ENCODE data around the gene RAPGEF1.
A peak's percentile ranks its signal among the peaks of the same experiment; 100 is the strongest.

Gene RAPGEF1

GRCh38 chr9:131530920-131531832 is 208.7 kb downstream of the RAPGEF1 start, which contains the start of gene UCK1:
TSS of gene UCK1 (minus strand) at chr9:131531263. CDS start at chr9:131531174, 89 bp downstream.
- H3K27ac ChIP-seq, result peak within 1 kb of the TSS; percentile 70 to 87 (median 83)
- TF ChIP-seq Cebpa-rat (IDR thresholded peaks at IDR 0.05), result no peak

DNA sequence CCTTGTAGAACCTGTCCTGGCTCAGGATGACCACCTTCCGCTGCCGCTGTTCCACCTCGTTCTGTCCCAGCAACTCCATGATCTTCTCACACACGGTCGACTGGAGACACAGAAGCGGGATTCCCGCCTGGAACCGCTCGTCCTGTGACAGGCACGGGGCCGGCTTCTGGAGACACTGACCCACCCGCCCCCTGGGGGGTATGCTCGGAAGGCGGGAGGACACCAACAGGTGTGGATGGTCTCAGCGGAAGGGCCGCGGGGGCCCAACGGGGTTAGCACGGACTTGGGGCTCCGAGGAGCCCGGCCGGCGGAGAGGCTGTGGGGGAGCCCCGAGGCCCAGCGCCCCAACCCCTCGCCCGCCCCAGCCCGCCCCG is 209.3 kb downstream of the RAPGEF1 start:
- Histone ChIP-seq H3K9me3 (replicated peaks in 1 of 11) (no peaks in the 10 kb centered on the region), H3K27me3 (no peaks in the 10 kb centered on the region), H3K36me3 (peaks cover 39 to 47% (median 44%) of the 10 kb centered on the region in 11 experiments), H3K9ac (peak overlapping the region; percentile 84 to 95 (median 91)), H3K27ac (peak overlapping the region; percentile 70 to 87 (median 83)), H3K4me1 (peaks cover 42 to 53% (median 48%) of the 10 kb centered on the region in 10 experiments), H4K20me1 (peaks cover 0 to 30% (median 14%) of the 10 kb centered on the region in 11 experiments; a peak in 11 of 22 replicates), H3K4me3 (peak overlapping the region; percentile 73 to 97 (median 86)), H3K4me2 (peak overlapping the region; percentile 86 to 100 (median 96))
- TF ChIP-seq Cebpa-rat (IDR thresholded peaks at IDR 0.05), result no peak

More at GRCh38 chr9:131530920-131531832, 208.7 kb downstream of the RAPGEF1 start, which contains the start of gene UCK1:
- no peaks in the 10 kb centered on the region for H3K9me3 ChIP-seq (replicated peaks in 1 of 11)
- H3K4me3 ChIP-seq, result peak within 1 kb of the TSS; percentile 73 to 97 (median 86)
- H3K4me1 ChIP-seq, result peaks cover 43 to 56% (median 51%) of the 10 kb centered on the region in 10 experiments
- peak within 1 kb of the TSS; percentile 84 to 95 (median 91) for H3K9ac ChIP-seq
- H3K36me3 ChIP-seq, result peaks cover 33 to 40% (median 38%) of the 10 kb centered on the region in 11 experiments
- H3K27me3 ChIP-seq, result no peaks in the 10 kb centered on the region
- peak within 1 kb of the TSS; percentile 86 to 100 (median 96) for H3K4me2 ChIP-seq
- H4K20me1 ChIP-seq, result peaks cover 0 to 24% (median 9%) of the 10 kb centered on the region in 11 experiments; a peak in 11 of 22 replicates

DNA sequence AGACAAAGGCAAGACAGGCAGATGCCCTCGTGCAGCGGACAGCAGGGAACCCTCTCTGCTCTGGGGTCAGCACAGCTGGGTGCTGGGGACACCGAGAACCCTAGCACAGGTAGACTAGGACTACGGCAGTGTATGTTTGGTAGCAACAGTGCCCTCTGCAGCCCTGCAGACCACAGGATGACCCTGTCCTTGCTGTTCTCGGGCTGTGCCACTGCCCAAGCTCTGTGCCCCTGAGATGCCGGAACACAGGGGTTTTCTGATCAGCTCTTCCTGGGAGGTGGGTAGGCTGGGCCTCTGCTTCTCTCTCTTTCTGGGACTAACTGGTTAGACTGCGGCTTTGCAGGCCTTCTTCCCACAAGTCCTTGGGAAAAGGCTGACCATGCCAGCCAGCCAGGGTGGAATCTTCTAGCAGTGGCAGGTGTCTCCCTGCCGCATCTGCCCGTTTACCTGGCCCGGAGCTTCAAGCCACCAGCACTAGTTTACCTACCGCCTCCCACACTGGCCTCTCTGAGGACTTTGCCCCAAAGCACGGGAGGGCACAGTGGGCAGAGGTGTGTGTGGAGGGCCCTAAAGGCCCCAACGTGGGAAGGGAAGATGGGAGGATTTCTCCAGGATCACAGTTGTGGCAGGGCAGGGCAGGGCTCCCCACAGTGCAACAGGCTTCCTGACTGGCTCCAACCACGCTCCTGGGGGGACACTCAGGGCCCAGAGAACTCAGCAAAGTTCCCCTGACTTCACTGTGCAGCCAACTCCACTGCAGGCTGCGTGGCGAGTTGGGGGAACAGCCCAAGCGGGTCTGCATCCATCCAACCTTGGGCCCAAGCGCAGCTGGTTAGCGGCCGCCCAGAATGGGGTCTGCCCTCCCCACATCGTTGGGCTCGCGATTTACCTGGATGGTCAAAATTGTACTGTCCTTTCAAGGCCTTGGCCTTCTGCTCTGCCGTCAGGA is 210.0 kb downstream of the RAPGEF1 start:
- TF ChIP-seq Cebpa-rat (IDR thresholded peaks at IDR 0.05), result no peak
- peak overlapping the region; percentile 73 to 97 (median 86) for H3K4me3 ChIP-seq
- H3K36me3 ChIP-seq, result peaks cover 46 to 53% (median 51%) of the 10 kb centered on the region in 11 experiments
- peak overlapping the region; percentile 86 to 100 (median 96) for H3K4me2 ChIP-seq
- peaks cover 0 to 37% (median 19%) of the 10 kb centered on the region in 11 experiments; a peak in 16 of 22 replicates for H4K20me1 ChIP-seq
- peaks cover 39 to 53% (median 48%) of the 10 kb centered on the region in 10 experiments for H3K4me1 ChIP-seq
- no peaks in the 10 kb centered on the region for H3K27me3 ChIP-seq
- H3K9ac ChIP-seq, result peak overlapping the region; percentile 84 to 95 (median 91)
- H3K27ac ChIP-seq, result peak overlapping the region; percentile 3 to 87 (median 83); a peak in 20 of 22 replicates
- no peaks in the 10 kb centered on the region for H3K9me3 ChIP-seq (replicated peaks in 1 of 11)

DNA sequence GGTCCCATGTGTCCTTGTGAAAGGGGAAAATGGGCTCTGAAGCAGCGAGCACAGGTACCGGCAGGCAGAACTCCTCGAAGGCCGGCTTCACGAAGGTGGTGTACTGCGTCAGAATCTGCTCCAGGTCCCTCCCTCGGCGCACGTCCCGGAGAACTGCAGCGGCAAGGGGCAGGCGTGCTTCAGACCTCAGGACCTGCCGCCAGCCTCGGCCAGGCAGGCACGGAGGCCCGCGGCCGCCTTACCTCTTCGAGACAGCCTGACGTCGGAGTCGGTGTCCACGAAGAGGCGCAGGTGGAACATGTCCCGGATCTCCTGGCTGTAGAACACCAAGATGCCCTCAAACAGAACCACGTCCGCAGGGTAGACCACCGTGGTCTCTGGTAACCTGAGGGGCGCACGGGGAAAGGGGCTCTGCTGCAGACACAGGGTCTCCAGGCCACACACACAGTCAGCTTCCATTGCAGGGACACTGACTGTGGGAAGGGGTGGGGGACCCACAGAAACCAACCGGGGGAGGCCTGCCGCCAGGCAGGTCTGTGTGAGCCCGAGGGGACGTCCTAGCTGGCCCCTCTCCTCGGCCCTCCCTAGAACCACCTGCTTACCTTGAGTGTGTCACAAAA is 210.9 kb downstream of the RAPGEF1 start:
- Histone ChIP-seq H3K36me3 (peaks cover 53 to 62% (median 59%) of the 10 kb centered on the region in 11 experiments), H3K27ac (no peak overlapping the region), H4K20me1 (peaks cover 0 to 46% (median 27%) of the 10 kb centered on the region in 11 experiments; a peak in 18 of 22 replicates), H3K9ac (peak overlapping the region in 10 of 11 experiments; percentile 5 to 93 (median 89); a peak in 9 of 22 replicates), H3K4me3 (no peak overlapping the region), H3K4me1 (peaks cover 40 to 53% (median 48%) of the 10 kb centered on the region in 10 experiments), H3K27me3 (no peaks in the 10 kb centered on the region), H3K4me2 (peak overlapping the region in 7 of 11 experiments; percentile 91 to 100 (median 97); a peak in 9 of 22 replicates), H3K9me3 (replicated peaks in 1 of 11) (no peaks in the 10 kb centered on the region)
- TF ChIP-seq Cebpa-rat (IDR thresholded peaks at IDR 0.05), result no peak

- peaks cover 0 to 54% (median 33%) of the 10 kb centered on the region in 11 experiments; a peak in 18 of 22 replicates for H4K20me1 ChIP-seq
- no peak for TF ChIP-seq Cebpa-rat (IDR thresholded peaks at IDR 0.05)
Observed at GRCh38 chr9:131528186-131528585, 211.7 kb downstream of the RAPGEF1 start.

More at GRCh38 chr9:131528186-131528585, 211.7 kb downstream of the RAPGEF1 start:
- peak overlapping the region in 5 of 11 experiments; percentile 7 to 31 (median 17); a peak in 4 of 22 replicates for H3K9ac ChIP-seq
- no peak overlapping the region for H3K4me3 ChIP-seq
- peak overlapping the region in 3 of 11 experiments; percentile 8 to 100 (median 95); a peak in 6 of 22 replicates for H3K4me2 ChIP-seq
- no peaks in the 10 kb centered on the region for H3K9me3 ChIP-seq (replicated peaks in 1 of 11)
- H3K27ac ChIP-seq, result no peak overlapping the region
- peaks cover 42 to 57% (median 47%) of the 10 kb centered on the region in 10 experiments for H3K4me1 ChIP-seq
- H3K36me3 ChIP-seq, result peaks cover 61 to 70% (median 67%) of the 10 kb centered on the region in 11 experiments
- H3K27me3 ChIP-seq, result no peaks in the 10 kb centered on the region
